GM12873 (cell line): ENCODE data around the gene AGT.

Experiments used
- CTCF ChIP-seq: IDR thresholded peaks from 2 replicates; pipeline ENCODE4 v1.5.1; 2012; ENCODE audit warnings: low read depth, mild to moderate bottlenecking, moderate library complexity, low read length, control low read depth; ENCODE audit not compliant: insufficient read depth; ENCODE audit errors: missing control alignments

The AGT gene

GRCh38 chr1:230690101-230690500 lies 23.8 kb downstream of the AGT start:
- TF ChIP-seq CTCF, result no peak

- no peak for TF ChIP-seq CTCF
These were observed 27.2 kb downstream of the AGT start for GRCh38 chr1:230686747-230687146.

GRCh38 chr1:230684998-230685397 lies 28.9 kb downstream of the AGT start:
- TF ChIP-seq CTCF, result no peak

- no peak for TF ChIP-seq CTCF
These were observed 29.8 kb downstream of the AGT start for GRCh38 chr1:230684146-230684545.

GRCh38 chr1:230682882-230683610 lies 30.9 kb downstream of the AGT start:
- TF ChIP-seq CTCF, result no peak

- no peak for TF ChIP-seq CTCF
These were observed 31.6 kb downstream of the AGT start for GRCh38 chr1:230682274-230682673.

- TF ChIP-seq CTCF, result no peak
These were observed 32.3 kb downstream of the AGT start for GRCh38 chr1:230681599-230681998.
